ENCODE results near the gene MEF2A. TPM values are rescaled to one million over a fixed set of nuclear protein-coding genes. Genes with fewer than 3 reads are reported as not detected.
A peak's percentile ranks its signal among the peaks of the same experiment; 100 is the strongest.

MEF2A gene
- total RNA-seq, 2 donors from 2014 or later: 20.1 to 36.8 TPM

DNA sequence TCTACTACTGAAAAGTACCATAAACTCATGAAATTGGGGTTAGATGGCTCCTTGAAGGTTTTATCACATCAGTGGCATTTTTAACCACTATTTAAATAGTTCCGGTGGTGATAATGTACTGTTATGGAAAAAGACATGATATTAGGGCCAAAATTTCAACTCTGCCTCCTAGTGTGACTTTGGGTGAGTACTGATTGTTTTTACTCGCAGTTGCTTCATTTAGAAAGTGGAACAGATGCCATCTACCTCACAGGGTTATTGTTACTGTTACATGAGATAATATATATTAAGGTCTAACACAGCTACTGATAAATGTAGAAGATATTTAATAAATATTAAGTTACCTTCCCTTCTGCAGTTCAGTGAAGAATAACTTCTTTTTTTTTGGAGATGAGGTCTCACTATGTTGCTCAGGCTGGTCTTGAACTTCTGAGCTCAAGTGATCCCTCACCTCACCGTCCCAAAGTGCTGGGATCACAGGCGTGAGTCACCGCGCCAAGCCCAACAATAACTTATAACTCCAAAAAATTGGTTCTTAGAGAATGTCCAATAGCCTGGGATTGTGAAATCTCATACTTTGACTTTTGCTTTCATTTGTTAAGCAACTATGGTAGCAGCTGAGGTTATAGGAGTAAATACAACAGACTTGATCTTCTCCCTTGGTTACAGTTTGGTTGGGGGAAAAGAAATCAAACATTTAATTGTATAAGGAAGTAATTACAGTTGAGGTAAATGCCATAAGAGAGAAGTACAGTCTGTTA, 48.3 kb downstream of the MEF2A start:
- Histone ChIP-seq H3K9ac (ENCODE audit: low read depth in 2 of 2, low read length in 2 of 2) (no peak overlapping the region), H3K4me3 (no peak overlapping the region), H3K36me3 (no peaks in the 10 kb centered on the region), H3K27ac (peak overlapping the region; percentile 66), H3K9me3 (no peaks in the 10 kb centered on the region), H3K4me1 (no peaks in the 10 kb centered on the region), H3K27me3 (no peaks in the 10 kb centered on the region)
- DNase-seq: peak; percentile 27
- TF ChIP-seq CTCF (IDR thresholded peaks at IDR 0.05): no peak
- intact Hi-C loops (cut with DNase I): no loop called here

GRCh38 chr15:99614749-99615288, 49.0 kb downstream of the MEF2A start:
- no peak for DNase-seq
- H3K9me3 ChIP-seq: no peaks in the 10 kb centered on the region
- H3K4me1 ChIP-seq: no peaks in the 10 kb centered on the region
- no peaks in the 10 kb centered on the region for H3K36me3 ChIP-seq
- no peak for TF ChIP-seq CTCF (IDR thresholded peaks at IDR 0.05)
- H3K27me3 ChIP-seq: no peaks in the 10 kb centered on the region
- no peak overlapping the region for H3K4me3 ChIP-seq
- H3K27ac ChIP-seq: peak overlapping the region; percentile 66
- H3K9ac ChIP-seq (ENCODE audit: low read depth in 2 of 2, low read length in 2 of 2): no peak overlapping the region
- intact Hi-C loops (cut with DNase I): no loop called here

- Histone ChIP-seq H3K36me3 (no peaks in the 10 kb centered on the region), H3K9ac (ENCODE audit: low read depth in 2 of 2, low read length in 2 of 2) (no peak overlapping the region), H3K4me1 (no peaks in the 10 kb centered on the region), H3K27ac (no peak overlapping the region), H3K4me3 (no peak overlapping the region), H3K27me3 (no peaks in the 10 kb centered on the region), H3K9me3 (no peaks in the 10 kb centered on the region)
- TF ChIP-seq CTCF (IDR thresholded peaks at IDR 0.05): no peak
- intact Hi-C loops (cut with DNase I): no loop called here
- no peak for DNase-seq
Observed at GRCh38 chr15:99615460-99615859, 49.7 kb downstream of the MEF2A start.

GRCh38 chr15:99616129-99616528, 50.3 kb downstream of the MEF2A start:
- Histone ChIP-seq H3K27me3 (no peaks in the 10 kb centered on the region), H3K9me3 (no peaks in the 10 kb centered on the region), H3K4me3 (no peak overlapping the region), H3K9ac (ENCODE audit: low read depth in 2 of 2, low read length in 2 of 2) (no peak overlapping the region), H3K4me1 (no peaks in the 10 kb centered on the region), H3K27ac (no peak overlapping the region), H3K36me3 (no peaks in the 10 kb centered on the region)
- no peak for TF ChIP-seq CTCF (IDR thresholded peaks at IDR 0.05)
- intact Hi-C loops (cut with DNase I): no loop called here
- DNase-seq: no peak

GRCh38 chr15:99616773-99617342, 51.1 kb downstream of the MEF2A start:
- DNase-seq: no peak
- H3K9ac ChIP-seq (ENCODE audit: low read depth in 2 of 2, low read length in 2 of 2): no peak overlapping the region
- H3K36me3 ChIP-seq: no peaks in the 10 kb centered on the region
- no peaks in the 10 kb centered on the region for H3K4me1 ChIP-seq
- intact Hi-C loops (cut with DNase I): no loop called here
- no peak overlapping the region for H3K27ac ChIP-seq
- no peaks in the 10 kb centered on the region for H3K27me3 ChIP-seq
- H3K9me3 ChIP-seq: no peaks in the 10 kb centered on the region
- no peak overlapping the region for H3K4me3 ChIP-seq
- no peak for TF ChIP-seq CTCF (IDR thresholded peaks at IDR 0.05)

Data from colonic mucosa (tissue), 4 donors.